Measurements from ENCODE around the gene UBXN7. TPM values are rescaled to one million over a fixed set of nuclear protein-coding genes. Genes with fewer than 3 reads are reported as not detected.
"Not testable (repeated sequence)": the region's sequence is repeated elsewhere in the genome, so short reads cannot be mapped to it uniquely, and the experiment has no call there.

UBXN7 gene
- total RNA-seq, result 51.0 TPM

- DNase-seq (ENCODE audit: low spot score in 2 of 2), result peak; percentile 91 to 92
- FAIRE-seq, result no peak
Measured at GRCh38 chr3:196432137-196432879, at the start of gene UBXN7. Gene UBXN7, minus strand, starts transcription at chr3:196432427. Its CDS starts 28 bp downstream, at chr3:196432399.

- DNase-seq (ENCODE audit: low spot score in 2 of 2) (no peak), FAIRE-seq (no peak)
Measured at GRCh38 chr3:196477678-196478077, 45.5 kb upstream of the UBXN7 start.

GRCh38 chr3:196472286-196472685 lies 40.1 kb upstream of the UBXN7 start:
- FAIRE-seq (no peak), DNase-seq (ENCODE audit: low spot score in 2 of 2) (no peak)

- DNase-seq (ENCODE audit: low spot score in 2 of 2), result no peak
- FAIRE-seq, result no peak
Measured at GRCh38 chr3:196471551-196471950, 39.3 kb upstream of the UBXN7 start.

GRCh38 chr3:196470182-196470581 lies 38.0 kb upstream of the UBXN7 start:
- not testable (repeated sequence) for DNase-seq (ENCODE audit: low spot score in 2 of 2); FAIRE-seq

- FAIRE-seq, result no peak
- DNase-seq (ENCODE audit: low spot score in 2 of 2), result no peak
Measured at GRCh38 chr3:196463804-196464203, 31.6 kb upstream of the UBXN7 start.

- DNase-seq (ENCODE audit: low spot score in 2 of 2) (no peak), FAIRE-seq (no peak)
Measured at GRCh38 chr3:196463478-196463756, 31.2 kb upstream of the UBXN7 start.

- not testable (repeated sequence) for FAIRE-seq; DNase-seq (ENCODE audit: low spot score in 2 of 2)
Measured at GRCh38 chr3:196462680-196463477, 30.7 kb upstream of the UBXN7 start.

GRCh38 chr3:196458063-196458462 lies 25.8 kb upstream of the UBXN7 start:
- FAIRE-seq, result no peak
- DNase-seq (ENCODE audit: low spot score in 2 of 2), result no peak

GRCh38 chr3:196457470-196457869 lies 25.2 kb upstream of the UBXN7 start:
- DNase-seq (ENCODE audit: low spot score in 2 of 2); FAIRE-seq: not testable (repeated sequence)

- DNase-seq (ENCODE audit: low spot score in 2 of 2), result no peak
- no peak for FAIRE-seq
Measured at GRCh38 chr3:196454935-196455334, 22.7 kb upstream of the UBXN7 start.

- FAIRE-seq; DNase-seq (ENCODE audit: low spot score in 2 of 2): not testable (repeated sequence)
Measured at GRCh38 chr3:196445391-196445790, 13.2 kb upstream of the UBXN7 start.

GRCh38 chr3:196444500-196444894 lies 12.3 kb upstream of the UBXN7 start:
- DNase-seq (ENCODE audit: low spot score in 2 of 2) (no peak), FAIRE-seq (no peak)

- FAIRE-seq (no peak), DNase-seq (ENCODE audit: low spot score in 2 of 2) (no peak)
Measured at GRCh38 chr3:196440696-196441095, 8.5 kb upstream of the UBXN7 start.

- FAIRE-seq (no peak), DNase-seq (ENCODE audit: low spot score in 2 of 2) (no peak)
Measured at GRCh38 chr3:196440041-196440537, 7.9 kb upstream of the UBXN7 start.

- FAIRE-seq, result no peak
- DNase-seq (ENCODE audit: low spot score in 2 of 2), result peak; percentile 47 to 49
Measured at GRCh38 chr3:196431181-196432136, 768 bp downstream of the UBXN7 start.

GRCh38 chr3:196428041-196428440 lies 4.2 kb downstream of the UBXN7 start:
- FAIRE-seq, result no peak
- DNase-seq (ENCODE audit: low spot score in 2 of 2), result no peak

- not testable (repeated sequence) for DNase-seq (ENCODE audit: low spot score in 2 of 2); FAIRE-seq
Measured at GRCh38 chr3:196424421-196424820, 7.8 kb downstream of the UBXN7 start.

- DNase-seq (ENCODE audit: low spot score in 2 of 2) (peak in 1 of 2 donors; percentile 14), FAIRE-seq (no peak)
Measured at GRCh38 chr3:196423044-196423781, 9.0 kb downstream of the UBXN7 start.

- DNase-seq (ENCODE audit: low spot score in 2 of 2); FAIRE-seq: not testable (repeated sequence)
Measured at GRCh38 chr3:196421668-196422067, 10.6 kb downstream of the UBXN7 start.

Data from frontal cortex (tissue), 4 donors.